GM19239 (cell line): ENCODE results near the gene KCP.
A peak's percentile ranks its signal among the peaks of the same experiment; 100 is the strongest.

ENCODE experiments used
- DNase-seq: peaks from one replicate; pipeline ENCODE4 v3.0.0; 2011; ENCODE audit warnings: low spot score; ENCODE audit not compliant: insufficient read length
- FAIRE-seq: peaks from 2 replicates; lab custom pipeline; 2011; peaks lifted over from hg19 to GRCh38; lab: Jason Lieb, UNC

Gene KCP

DNA sequence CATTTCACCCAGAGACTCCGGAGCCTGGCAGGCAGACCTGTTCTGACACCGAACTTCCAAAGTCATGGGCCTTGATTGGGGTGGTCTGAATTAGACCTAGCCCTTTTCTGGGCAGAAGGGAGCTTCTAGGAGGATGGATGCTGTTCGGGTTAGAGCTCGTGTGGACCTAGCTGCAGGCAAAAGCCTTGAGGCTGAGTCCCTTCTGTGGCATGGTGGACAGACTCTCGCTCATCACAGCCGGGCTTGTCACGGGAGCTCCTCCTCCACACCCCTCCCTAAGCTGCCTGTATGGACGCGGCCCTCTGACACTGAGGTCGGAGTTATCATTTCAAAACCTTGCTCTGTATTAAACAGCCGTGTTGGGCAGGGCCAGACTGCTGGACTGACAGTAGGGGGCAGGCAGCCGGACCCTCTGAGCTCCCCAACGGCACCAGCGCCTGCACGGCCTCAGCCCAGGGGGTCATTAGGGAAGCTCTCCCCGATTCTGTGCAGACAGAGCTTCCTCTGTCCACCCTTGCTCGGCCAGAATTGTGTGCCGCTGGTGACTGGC lies 29.4 kb upstream of the KCP start:
- DNase-seq (peak; percentile 53), FAIRE-seq (no peak)

DNA sequence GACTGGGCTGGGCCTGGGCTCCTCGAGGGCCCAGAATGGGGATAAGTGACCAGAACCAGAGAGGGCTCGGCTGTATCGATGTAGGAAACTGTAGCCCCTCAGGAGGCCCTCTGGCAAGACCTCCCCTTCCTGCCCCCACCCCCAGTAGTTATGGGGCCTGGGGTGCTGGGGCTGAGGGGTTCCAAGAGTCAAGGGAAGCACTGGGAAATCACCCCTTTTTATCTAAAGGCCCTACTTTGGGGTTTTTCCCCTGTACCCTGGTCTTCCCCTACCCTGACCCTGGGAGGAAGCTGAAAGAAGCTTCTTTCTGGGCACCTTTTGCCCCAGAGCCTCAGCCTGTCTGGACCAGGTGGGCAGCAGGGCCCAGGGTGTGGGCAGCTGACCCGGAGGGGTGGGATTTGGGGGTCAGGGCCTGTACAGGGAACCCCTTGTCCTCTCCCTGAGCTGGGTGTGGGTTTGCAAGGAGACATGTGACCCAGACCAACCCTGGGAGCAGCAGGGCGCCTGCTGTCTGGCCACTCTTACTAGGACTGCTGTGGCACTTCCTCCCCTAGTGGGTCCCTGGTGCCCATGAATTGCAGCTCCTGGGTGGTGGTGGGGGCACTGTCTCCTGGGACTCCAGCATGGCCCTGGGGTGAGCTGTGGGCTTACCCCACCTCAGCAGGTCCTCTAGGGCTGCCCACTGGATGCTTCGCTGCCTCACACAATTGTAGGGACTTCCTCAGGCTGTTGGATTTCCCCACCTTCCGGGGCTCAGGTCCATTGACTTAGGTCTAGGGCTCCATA lies 28.8 kb upstream of the KCP start:
- DNase-seq (no peak), FAIRE-seq (no peak)

DNA sequence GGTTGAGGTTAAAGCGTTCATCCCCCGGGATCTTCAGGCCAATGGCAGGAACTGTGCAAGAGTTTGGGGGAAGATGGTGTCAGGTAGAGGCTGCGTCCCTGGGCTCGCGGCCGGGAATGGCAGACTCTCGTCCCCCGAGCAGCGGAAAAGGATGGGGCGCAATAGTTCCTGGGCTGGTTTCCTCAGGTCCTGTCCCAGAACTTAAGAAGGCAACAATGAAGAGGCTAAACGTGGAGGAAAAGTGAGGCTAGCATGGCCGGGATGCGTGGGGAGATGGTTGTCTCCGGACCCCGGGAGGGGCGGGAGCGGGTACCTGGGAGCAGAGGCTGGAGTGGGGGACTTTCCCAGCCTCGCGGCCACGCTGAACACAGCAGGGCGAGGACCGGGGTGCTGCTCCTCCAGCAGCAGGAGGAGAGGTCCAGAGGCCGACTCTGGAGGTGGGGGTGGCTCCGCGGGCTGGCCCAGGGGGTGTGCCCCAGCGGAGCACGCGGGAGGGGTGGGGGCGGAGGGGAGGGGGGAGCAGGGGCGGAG lies 28.1 kb upstream of the KCP start:
- FAIRE-seq (peak; percentile 68), DNase-seq (no peak)

DNA sequence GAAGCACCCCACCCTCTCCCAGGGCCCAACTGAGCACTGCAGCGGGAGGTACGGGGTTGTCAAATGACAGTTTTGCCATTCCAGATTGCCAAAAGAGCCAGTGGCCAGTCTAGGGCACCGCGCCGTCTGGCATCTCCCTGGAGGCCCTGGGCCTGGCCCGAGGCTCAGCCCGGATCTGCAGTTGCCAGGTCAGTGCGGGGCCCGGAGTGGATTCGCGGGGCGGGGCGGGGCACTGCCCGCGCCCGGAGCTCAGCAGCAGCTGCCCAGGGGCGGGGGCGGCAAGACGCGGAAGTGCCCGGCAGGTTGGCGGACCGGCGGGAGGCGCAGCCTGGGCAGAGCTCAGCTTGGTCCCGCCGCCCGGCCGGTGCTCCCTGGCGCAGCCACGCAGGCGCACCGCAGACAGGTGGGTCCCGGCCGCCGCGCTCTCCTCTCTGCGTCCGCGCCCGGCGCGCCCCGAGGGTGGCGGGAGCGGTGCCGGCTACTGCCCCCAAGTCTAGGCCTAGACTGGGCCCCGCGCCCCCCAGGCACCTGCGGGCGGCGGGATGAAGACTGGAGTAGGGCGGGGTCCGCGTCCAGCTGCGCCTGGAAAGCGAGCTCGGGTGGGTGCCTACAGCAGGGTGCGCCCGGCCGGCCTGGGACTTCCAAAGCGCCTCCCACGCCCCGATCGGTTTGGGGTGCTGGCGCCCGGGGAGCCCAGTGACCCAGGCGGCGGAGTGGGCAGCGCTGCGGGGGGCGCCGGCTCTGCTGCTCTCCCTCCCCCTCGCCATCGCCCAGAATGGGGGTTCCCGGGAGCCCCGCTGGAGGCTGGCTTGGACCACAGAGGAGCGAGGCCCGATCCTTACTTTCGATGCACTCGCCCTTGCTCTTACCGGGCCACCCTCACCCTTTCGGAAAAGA lies 27.4 kb upstream of the KCP start, which contains the start of gene IRF5:
Gene IRF5, plus strand, starts transcription at position 281 of the 897 bp plus-strand sequence. CDS start 4,155 bp downstream, outside the sequence.
- peak; percentile 39 for FAIRE-seq
- DNase-seq: peak; percentile 30

DNA sequence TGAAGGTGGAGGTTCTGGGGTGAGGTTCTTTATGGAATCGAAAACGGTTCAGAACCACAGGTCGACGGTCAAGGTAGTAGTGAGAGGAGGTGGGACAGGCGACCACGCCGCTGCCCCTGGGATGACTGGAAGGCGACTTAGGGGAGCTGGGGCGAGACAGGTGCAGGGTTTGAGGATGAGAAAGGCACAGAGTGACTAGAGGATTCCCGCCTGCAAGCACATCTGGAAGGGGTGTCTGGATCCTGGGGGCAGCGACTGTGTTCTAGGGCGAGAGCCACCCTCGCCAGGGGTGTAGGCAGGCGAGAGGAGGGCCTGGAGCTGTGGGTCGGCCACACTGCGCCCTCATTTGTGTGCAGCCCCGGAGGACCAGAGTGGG lies 26.8 kb upstream of the KCP start:
- DNase-seq (no peak), FAIRE-seq (peak; percentile 44)

DNA sequence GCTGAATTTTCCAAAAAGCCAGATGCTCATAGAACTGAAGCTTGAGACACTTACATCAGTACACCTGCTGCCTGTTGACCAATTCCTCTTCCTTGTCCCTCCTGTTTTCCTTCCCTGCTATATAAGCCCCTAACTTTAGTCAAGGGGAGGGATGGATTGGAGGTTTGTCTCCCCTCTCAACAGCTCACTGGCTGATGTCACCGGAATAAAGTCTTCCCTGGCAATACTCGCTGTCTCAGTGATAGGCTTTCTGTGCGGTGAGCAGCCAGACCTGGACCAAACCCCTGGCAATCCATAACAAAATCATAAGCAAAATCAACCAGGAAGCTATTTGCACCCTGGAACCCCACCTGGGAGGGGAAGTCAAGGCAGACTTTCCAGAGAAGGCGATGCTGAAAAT lies 26.3 kb upstream of the KCP start:
- FAIRE-seq: peak; percentile 4
- DNase-seq: no peak

DNA sequence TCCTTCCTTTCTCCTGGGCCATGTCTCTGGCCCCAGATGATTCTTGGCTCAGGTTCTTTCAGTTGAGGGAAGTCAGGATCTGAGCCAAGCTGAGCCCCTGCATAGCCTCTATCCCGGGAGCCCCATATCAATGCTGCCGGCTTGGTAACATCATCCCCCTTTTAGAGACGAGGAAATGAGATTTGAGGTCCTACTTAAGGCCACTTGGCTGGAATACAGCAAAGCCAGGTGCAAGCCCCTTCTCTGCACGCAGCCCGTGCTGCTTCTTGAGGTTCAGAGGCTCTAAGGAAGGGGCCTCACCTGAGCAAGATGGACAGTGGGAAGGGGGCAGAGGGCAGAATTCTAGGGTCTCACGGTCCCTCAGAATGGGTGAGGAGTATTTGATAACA lies 24.8 kb upstream of the KCP start:
- DNase-seq (no peak), FAIRE-seq (no peak)

DNA sequence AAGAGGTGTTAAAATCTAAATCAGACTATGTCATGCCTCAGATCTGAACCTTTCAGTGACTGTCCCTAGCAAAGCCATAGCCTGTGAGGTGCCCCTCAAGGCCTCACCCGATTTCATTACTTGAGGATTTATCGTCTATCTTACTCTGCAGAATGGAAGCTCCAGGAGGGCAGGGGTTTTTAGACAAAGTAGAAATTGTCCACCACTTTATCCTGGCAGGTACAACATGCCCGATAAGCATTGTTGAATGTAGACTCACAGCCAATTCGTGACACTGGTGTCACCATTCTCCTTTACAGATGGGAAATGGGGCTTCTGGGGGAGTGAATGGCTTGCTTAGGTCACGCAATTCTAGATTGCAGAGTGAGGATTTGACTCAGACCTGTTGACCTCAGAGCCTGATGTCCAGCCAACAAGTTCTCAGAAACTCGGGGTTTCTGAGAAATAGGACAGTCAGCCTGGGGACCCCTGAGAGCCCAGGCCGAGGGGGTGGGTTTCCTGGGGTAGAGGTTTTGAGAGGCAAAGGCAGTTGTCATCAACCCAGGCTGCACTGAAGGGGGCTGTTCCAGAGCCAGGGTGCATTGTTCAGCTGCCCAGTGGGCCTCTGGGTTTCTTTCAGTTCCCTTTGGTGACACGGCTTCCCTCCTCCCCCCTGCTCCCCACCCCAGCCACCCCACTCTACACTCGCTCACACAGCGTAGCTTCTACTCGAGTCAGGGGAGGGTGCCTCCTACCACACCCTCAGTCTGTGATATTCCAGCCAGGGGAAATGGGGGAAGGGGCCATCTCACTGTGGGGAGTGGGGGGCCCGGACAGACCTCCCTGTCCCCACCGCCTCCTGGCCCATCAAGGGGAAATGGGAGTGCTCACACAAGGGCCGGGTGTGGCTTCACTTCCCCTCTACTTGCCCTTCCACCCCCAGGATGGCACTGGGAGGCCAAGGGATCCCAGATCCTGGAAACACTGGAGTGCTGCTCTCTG lies 24.1 kb upstream of the KCP start:
- FAIRE-seq (peak; percentile 96), DNase-seq (peak; percentile 32)

DNA sequence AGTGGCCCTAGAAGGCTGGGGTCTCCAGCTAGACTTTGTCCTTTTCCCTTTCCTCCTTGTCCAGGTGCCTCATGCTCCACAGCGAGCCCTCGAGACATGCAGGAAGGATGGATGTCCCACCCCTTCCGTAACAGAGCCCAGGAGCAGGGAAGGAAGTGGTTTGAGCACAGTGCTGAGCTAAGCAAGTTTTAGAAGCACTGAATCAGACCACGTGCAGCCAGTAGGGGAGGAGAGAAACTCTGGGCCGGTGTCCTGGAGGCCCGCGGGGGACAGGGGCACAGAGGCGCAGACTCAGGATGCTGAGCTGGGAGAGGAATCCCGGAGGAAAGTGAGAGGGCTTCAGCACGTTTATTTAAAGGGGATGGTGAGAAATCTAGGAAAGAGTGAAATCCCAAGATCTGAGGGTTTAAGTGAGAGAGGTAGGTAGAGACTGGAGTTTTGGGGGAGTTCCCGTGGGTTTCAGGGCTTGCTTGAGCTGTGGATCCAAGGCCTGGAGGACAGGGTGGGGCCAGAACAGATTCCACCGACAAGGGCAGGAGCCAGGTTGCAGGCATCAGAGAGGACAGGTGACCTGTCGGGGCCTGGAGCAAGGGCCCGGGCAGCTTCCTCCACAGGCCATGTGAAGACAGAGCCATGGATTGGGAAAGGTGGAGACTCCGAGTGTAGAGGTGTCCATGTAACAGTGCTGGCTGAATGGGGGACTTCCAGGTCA lies 22.8 kb upstream of the KCP start:
- FAIRE-seq (peak; percentile 97), DNase-seq (no peak)

DNA sequence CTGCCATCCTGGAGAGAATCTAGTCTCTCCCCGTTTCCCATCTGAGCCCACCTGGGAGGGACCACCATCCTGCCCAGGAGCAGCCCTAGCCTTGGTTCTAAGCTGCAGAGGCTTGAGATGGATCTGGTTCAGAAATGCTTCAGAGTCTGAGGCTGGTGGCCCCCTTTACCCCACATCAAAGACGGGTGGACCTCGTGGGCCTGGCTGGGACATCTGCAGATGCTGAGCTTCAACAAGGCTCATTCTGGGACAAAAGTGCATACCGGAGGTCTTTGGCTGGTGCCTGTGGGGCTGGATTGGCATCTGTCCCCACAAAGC lies 22.3 kb upstream of the KCP start:
- no peak for FAIRE-seq
- no peak for DNase-seq

DNA sequence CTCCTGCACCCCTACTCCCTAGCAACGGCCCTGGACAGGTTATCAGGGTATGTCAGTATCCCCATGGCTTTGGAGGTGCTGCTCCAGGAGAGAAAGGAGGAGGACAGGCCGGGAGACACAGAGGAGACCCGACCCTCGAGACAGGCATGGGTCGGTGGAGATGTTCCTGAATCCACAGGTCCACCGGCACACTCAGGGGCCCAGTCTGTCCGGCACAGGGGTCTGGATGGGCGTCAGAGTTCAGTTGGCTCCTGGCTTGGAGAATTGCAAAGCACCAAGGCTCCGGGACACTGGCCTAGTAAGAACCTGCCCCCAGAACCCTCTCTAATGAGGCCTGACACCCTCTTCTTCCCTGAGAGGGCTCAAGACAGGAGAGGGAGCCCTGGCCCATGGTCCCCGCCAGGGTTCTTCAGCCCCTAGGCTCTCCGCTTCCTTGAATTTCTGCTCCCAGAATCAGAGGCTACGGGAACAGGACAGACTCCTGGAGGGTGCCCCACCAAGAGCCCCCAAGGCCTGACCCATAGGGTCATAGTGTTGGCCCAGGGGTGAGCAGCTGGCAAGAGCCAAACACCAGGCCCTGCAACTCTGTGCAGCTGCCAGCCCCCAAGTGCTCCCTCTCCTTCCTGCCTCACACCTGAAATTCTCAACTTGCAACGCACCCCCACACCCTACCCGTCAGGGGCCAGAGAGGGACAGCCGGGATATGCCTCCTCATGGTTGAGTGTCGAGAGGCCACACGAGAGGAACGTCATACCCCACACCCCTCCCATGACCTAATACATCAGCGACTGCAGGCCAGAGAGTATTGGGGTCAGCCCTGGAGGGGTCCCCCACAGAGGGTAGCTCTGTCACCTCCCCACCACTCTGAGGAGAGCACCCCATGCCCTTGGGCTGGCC lies 21.7 kb upstream of the KCP start:
- DNase-seq (no peak), FAIRE-seq (no peak)

DNA sequence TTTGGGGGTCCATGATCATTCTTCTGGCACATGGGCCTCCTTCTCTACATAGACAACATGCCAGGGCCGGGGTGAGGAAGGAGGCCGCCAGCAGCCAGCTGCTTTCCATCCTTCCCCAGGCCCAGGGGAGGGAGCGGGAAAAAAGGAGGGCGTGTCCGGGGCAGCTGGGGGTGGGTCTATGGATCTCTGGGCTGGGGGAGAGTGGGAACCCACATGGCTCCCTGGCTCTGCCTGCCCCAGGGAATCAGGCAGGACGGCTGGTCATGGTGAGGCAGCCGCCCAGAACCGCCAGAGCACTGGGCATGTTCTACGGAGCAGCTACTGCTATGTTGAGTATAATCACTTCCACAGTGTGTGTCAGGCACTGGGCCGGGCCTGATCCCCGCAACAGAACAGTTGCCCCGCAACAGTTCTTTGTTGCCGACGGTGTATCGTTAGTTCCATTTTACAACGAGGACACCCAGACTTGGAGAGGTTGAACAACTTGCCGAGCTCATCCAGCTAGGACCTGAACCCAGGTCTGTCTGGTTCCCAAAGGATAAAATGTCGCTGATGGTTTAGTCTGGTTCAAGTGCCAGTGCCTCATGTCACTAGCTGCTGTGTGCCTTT lies 20.8 kb upstream of the KCP start:
- DNase-seq: no peak
- FAIRE-seq: peak; percentile 31

DNA sequence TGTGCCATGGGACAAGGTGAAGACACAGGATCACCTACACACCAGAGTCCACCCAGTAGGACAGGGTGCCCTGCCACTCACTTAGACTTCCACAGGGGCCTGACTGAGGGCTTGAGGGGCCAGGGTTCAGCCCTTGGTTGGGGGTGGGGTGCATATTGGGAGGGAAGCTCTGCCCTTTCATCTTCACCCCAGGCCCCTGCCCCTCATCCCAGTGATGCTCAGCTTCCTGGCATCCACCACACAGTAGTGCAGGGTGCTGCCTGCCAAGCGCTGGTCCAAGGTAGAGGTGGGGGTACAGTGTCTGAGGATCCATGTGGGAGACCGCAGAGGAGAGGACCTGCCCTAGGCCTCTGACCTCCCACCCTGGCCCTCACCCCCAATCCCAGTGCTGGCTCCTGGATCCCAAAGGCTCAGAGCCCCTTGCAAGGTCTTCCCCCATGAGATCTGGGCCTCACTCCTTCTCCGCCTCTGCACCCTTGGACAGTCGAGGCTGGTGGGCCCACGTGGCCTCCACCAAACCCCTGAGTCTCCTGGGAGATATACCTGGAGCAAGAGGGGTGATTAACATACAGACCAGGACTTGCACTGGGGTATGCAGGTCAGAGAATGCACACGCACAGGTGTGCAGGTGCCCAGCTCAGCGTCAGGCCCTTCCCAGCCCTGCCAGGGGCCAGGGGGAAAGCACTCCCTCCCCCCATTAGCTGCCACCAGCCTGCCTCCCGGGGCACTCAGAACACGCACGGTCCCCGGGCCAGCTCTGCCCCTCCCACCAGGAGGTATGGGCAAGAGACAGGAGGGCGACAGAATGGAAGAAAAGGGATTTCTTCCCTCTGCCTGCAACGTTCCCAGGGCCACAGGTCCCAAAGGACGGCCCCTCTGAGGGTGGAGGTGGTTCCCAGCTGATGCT lies 18.6 kb upstream of the KCP start:
- no peak for DNase-seq
- no peak for FAIRE-seq

DNA sequence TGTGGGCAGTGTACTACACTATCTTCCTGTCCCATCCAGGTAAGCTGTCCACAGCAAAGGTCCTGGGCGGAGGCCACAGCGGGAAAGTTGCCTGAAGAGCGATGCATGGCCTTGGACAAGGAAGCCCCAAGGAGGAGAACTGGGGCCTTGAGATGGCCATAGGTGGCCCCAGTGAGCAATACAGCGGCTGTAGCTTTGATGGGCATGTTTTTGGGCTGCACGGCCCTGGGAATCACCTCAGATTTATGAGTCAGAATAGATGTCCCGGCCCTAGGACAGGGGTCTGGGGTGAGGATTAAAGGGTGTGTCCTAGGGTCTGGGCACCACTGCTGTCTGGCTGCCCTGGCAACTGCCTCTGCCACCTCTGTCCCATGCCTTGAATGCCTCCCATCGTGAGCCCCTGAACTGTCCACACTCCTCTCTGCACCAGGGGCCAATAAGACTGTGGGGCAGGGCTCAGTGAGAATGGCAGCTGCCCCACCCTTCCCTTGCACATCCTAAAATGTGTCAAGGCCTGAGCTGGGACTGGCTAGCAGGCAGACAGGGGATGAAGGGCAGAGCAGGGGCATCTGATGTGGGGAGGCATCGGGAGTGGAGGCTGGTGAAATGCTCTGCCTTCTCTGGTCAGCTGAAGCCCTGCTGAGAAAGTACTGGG lies 17.8 kb upstream of the KCP start:
- no peak for FAIRE-seq
- no peak for DNase-seq

DNA sequence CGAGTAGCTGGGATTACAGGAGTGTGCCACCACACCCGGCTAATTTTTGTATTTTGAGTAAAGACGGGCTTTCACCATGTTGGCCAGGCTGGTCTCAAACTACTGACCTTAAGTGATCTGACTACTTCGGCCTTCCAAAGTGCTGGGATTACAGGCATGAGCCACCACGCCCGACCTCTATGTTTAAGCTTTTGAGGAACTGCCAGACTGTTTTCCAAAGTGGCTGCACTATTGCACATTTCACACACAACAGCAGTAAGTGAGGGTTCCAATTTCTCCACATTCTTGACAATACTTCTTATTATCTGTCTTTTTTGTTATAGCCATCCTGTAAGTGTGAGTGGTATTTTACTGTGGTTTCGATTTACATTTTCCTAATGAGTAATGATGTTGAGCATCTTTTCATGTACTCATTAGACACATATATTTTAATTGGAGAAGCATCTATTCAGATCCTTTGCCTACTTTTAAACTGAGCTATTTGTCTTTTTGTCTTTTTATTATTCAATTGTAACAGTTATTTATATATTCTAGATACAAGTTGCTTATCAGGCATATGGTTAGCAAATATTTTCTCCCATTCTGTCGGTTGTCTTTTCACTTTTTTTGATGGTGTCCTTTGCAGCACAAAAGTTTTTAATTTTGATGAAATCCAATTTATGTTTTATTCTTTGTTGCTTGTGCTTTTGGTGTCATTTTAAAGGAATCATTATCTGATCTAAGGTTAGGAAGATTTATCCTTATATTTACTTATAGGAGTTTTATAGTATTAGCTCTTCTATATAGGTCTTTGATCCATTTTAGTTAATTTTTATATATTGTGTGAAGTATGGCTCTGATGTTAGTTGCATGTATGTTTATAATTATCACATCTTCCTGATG lies 14.4 kb upstream of the KCP start:
- FAIRE-seq (no peak), DNase-seq (no peak)
